HuH-7.5 (cell line): ENCODE results near the gene ZNF20.

Experiments used
- DNase-seq: peaks from one replicate; pipeline ENCODE4 v3.0.0; 2011; ENCODE audit warnings: low spot score

Gene ZNF20

GRCh38 chr19:12139885-12140544 is at the start of gene ZNF20:
ZNF20 (minus strand) TSS chr19:12140350; CDS start chr19:12140182, 168 bp downstream.
- DNase-seq, result peak; percentile 93

- DNase-seq, result no peak
Observed at GRCh38 chr19:12187625-12188024, 47.5 kb upstream of the ZNF20 start.

- no peak for DNase-seq
Observed at GRCh38 chr19:12180377-12180776, 40.2 kb upstream of the ZNF20 start.

GRCh38 chr19:12166626-12167025 is 26.5 kb upstream of the ZNF20 start:
- DNase-seq, result no peak

- DNase-seq, result peak; percentile 26
Observed at GRCh38 chr19:12163826-12164225, 23.7 kb upstream of the ZNF20 start.

GRCh38 chr19:12162882-12163806 is 23.0 kb upstream of the ZNF20 start, which contains the start of gene ZNF136:
ZNF136 (plus strand) TSS chr19:12163096; CDS start chr19:12163204, 108 bp downstream.
- peak; percentile 97 for DNase-seq

- no peak for DNase-seq
Observed at GRCh38 chr19:12162513-12162881, 22.3 kb upstream of the ZNF20 start.

- no peak for DNase-seq
Observed at GRCh38 chr19:12159773-12160414, 19.7 kb upstream of the ZNF20 start.

- peak; percentile 91 for DNase-seq
Observed at GRCh38 chr19:12156223-12157058, 16.3 kb upstream of the ZNF20 start, which contains the start of gene ZNF625. ZNF625 (minus strand) TSS chr19:12156734; CDS start chr19:12156558, 176 bp downstream.

- no peak for DNase-seq
Observed at GRCh38 chr19:12155324-12155860, 15.2 kb upstream of the ZNF20 start.

GRCh38 chr19:12145348-12145747 is 5.2 kb upstream of the ZNF20 start:
- DNase-seq, result no peak

- no peak for DNase-seq
Observed at GRCh38 chr19:12141405-12141736, 1.2 kb upstream of the ZNF20 start.

- DNase-seq, result peak; percentile 66
Observed at GRCh38 chr19:12140545-12141404, 625 bp upstream of the ZNF20 start.

- DNase-seq, result no peak
Observed at GRCh38 chr19:12139269-12139668, 881 bp downstream of the ZNF20 start.

- DNase-seq, result no peak
Observed at GRCh38 chr19:12137221-12137940, 2.8 kb downstream of the ZNF20 start.

GRCh38 chr19:12133069-12133468 is 7.1 kb downstream of the ZNF20 start:
- no peak for DNase-seq

- DNase-seq, result peak; percentile 22
Observed at GRCh38 chr19:12126707-12127106, 13.4 kb downstream of the ZNF20 start.

- DNase-seq, result no peak
Observed at GRCh38 chr19:12117201-12117970, 22.8 kb downstream of the ZNF20 start.

- DNase-seq, result no peak
Observed at GRCh38 chr19:12113121-12113520, 27.0 kb downstream of the ZNF20 start.
